ENCODE data around the gene BRD9.
"Not testable (repeated sequence)": the region's sequence is repeated elsewhere in the genome, so short reads cannot be mapped to it uniquely, and the experiment has no call there.

BRD9 gene

DNA sequence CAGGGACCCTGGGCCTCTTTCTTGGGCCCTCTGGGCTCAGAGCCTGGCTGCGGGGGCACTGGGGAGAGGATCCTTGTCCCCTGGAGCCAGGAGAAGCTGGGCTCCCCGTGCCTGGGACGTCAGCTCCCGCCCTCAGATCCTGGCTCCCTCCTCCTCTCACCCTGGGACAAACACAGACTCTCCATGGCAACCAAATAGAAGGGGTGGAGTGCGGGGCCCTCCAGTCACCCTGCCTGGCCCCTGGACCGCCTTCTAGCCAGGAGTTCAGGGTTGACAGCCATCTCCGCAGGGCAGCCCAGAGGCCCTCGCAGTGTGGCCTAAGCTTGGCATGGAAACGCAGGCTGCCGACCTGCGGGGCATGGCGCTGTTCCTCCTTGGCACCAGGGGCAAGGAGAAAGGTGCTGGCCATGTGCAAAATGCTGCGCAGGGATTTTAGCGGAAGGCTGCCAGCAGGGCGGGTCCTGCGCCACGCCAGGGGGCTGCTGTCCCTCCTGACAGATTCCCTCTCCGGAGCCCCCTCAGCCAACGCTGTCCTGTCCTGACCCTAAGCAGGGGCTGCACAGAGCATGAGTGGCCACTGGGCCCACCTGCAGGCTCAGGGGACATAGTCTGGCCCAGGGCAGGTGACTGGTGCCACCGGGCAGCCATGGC is 42.8 kb downstream of the BRD9 start:
- CTCF ChIA-PET, result no interaction called here

GRCh38 chr5:848671-849111 is 43.9 kb downstream of the BRD9 start:
- POLR2A ChIA-PET, result no interaction called here
- TF ChIP-seq FOXA1 (IDR thresholded peaks at IDR 0.05), result no peak
- no peak for TF ChIP-seq FOXM1 (IDR thresholded peaks at IDR 0.05; ENCODE audit: borderline replicate concordance)
- TF ChIP-seq SP1 (IDR thresholded peaks at IDR 0.05), result no peak
- TF ChIP-seq, protein P1, sequence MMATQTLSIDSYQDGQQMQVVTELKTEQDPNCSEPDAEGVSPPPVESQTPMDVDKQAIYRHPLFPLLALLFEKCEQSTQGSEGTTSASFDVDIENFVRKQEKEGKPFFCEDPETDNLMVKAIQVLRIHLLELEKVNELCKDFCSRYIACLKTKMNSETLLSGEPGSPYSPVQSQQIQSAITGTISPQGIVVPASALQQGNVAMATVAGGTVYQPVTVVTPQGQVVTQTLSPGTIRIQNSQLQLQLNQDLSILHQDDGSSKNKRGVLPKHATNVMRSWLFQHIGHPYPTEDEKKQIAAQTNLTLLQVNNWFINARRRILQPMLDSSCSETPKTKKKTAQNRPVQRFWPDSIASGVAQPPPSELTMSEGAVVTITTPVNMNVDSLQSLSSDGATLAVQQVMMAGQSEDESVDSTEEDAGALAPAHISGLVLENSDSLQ (IDR thresholded peaks at IDR 0.05), result no peak
- no peak for TF ChIP-seq SUZ12 (IDR thresholded peaks at IDR 0.05)
- TF ChIP-seq ELF4 (IDR thresholded peaks at IDR 0.05), result no peak
- TF ChIP-seq BHLHE40 (IDR thresholded peaks at IDR 0.05; ENCODE audit: borderline replicate concordance), result no peak
- DNase-seq (ENCODE audit: extremely low spot score), result no peak
- CTCF ChIA-PET, result no interaction called here

More for the DNA sequence above, 42.8 kb downstream of the BRD9 start:
- TF ChIP-seq HDGF (IDR thresholded peaks at IDR 0.05; ENCODE audit: borderline replicate concordance) (no peak), L3MBTL2 (conservative IDR thresholded peaks at IDR 0.05) (no peak), ZNF384 (IDR thresholded peaks at IDR 0.05) (no peak), CTBP1 (IDR thresholded peaks at IDR 0.05; ENCODE audit: borderline replicate concordance) (no peak), FOXK2 (IDR thresholded peaks at IDR 0.05) (no peak), BHLHE40 (IDR thresholded peaks at IDR 0.05; ENCODE audit: borderline replicate concordance) (no peak)
- POLR2A ChIA-PET, result no interaction called here
- DNase-seq (ENCODE audit: extremely low spot score), result no peak

- POLR2A ChIA-PET; DNase-seq (ENCODE audit: extremely low spot score): not testable (repeated sequence)
Observed at GRCh38 chr5:847736-848135, 44.9 kb downstream of the BRD9 start.

DNA sequence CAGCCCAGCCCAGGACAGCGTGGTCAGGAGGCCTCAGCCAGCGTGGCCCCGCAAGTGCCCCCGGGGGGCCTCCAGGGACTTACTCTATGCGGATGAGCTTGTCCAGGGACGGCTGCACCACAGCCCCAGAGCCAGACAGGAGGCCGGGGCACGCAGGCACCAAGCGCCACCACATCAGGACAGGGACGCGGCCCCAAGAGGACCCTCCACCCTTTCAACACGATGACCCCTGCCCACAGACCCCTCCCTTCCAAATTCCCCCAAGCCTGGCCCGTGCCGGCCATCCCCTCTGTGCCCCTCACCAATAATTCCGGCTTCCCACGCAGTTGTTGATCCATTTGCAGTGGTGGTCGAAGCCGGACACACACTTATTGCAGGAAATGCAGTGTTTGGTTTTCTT is 45.4 kb downstream of the BRD9 start:
- POLR2A ChIA-PET, result not testable (repeated sequence)

More at GRCh38 chr5:847736-848135, 44.9 kb downstream of the BRD9 start:
- CTCF ChIA-PET, result not testable (repeated sequence)

GRCh38 chr5:846602-847091 is 46.0 kb downstream of the BRD9 start:
- POLR2A ChIA-PET; DNase-seq (ENCODE audit: extremely low spot score); CTCF ChIA-PET: not testable (repeated sequence)

More for the DNA sequence above, 45.4 kb downstream of the BRD9 start:
- CTCF ChIA-PET; DNase-seq (ENCODE audit: extremely low spot score): not testable (repeated sequence)

DNA sequence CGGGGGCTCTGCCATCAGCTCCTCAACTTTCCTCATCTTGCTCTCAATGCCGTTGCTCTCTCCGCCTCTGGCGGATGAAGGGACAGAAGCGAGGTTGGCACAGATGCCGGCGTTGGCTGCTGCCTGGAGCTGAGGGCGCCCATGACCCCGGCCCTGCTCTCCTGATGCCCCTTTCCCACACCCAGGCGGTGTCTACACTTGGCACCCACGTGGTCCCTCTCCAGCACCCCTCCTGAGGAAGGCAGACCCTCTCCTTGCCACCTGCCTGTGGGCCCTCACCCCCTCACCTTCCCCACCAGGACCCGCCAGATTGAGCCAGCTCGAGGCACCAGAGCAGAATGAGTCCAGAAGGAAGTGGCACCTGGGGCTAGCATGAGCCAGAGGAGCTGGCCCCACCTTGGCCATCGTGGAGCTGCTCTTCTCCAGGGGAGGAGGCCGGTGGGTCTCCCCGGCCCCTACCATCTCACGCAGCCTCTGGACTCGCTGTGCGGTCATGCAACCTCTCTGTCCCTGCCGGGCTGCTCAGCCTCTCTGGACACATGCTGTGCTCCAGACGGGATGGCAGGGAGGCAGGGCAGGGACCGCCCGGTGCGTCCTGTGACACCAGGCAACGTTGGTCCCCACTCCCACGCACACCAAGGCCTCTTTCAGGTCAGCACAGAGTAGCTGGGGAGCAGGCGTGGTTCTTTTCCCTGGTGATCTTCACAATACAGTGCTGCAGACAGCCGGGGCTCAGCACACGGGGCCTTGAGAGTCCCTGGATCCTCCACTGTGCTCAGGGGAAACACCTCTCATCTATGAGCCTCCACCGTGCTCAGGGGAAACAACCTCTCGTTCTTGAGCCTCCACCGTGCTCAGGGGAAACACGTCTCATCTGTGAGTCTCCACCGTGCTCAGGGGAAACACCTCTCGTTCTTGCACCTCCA is 46.7 kb downstream of the BRD9 start:
- CTCF ChIA-PET; POLR2A ChIA-PET; DNase-seq (ENCODE audit: extremely low spot score): not testable (repeated sequence)

- DNase-seq (ENCODE audit: extremely low spot score); CTCF ChIA-PET; POLR2A ChIA-PET: not testable (repeated sequence)
Observed at GRCh38 chr5:845031-845675, 47.4 kb downstream of the BRD9 start.

DNA sequence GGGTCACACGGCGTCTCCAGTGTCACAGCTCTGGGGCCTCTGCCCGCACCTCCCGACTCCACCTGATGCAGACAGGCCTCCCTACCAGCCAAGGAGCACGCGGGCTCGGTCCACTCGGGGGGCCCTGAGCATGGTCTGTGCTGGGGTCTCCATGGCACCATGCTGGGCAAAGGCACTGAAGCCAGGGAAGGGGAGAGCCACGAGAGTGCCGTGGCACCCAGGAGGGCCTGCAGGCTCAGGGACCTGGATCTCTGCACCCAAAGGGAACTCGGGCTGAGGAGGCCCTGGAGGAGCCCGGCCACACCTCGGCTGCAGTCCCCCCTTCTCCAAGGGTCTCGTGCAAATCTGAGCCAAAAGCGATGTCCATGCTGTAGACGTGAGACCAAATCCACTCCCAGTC is 48.2 kb downstream of the BRD9 start:
- POLR2A ChIA-PET; DNase-seq (ENCODE audit: extremely low spot score); CTCF ChIA-PET: not testable (repeated sequence)

GRCh38 chr5:843926-844325 is 48.7 kb downstream of the BRD9 start:
- DNase-seq (ENCODE audit: extremely low spot score); POLR2A ChIA-PET; CTCF ChIA-PET: not testable (repeated sequence)

DNA sequence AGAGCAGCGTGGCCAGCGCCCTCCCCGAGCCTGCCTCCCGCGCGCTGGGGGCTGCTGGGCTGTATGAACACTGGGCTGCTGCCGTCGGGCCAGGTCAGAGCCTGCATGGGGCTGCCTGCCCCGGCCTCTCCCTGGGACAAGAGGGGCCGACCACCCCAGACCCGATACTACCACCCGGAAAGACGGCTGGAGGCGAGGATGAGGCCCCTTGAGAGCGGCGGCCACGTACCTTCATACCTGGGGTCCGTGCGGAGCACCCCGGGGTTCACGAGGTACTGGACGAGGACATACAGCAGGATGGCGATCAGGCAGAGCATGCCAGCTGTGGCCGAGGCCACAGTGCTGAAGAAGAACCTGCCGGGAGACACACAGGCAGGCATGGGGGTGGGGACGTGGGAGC is 49.2 kb downstream of the BRD9 start:
- DNase-seq (ENCODE audit: extremely low spot score); POLR2A ChIA-PET; CTCF ChIA-PET: not testable (repeated sequence)

DNA sequence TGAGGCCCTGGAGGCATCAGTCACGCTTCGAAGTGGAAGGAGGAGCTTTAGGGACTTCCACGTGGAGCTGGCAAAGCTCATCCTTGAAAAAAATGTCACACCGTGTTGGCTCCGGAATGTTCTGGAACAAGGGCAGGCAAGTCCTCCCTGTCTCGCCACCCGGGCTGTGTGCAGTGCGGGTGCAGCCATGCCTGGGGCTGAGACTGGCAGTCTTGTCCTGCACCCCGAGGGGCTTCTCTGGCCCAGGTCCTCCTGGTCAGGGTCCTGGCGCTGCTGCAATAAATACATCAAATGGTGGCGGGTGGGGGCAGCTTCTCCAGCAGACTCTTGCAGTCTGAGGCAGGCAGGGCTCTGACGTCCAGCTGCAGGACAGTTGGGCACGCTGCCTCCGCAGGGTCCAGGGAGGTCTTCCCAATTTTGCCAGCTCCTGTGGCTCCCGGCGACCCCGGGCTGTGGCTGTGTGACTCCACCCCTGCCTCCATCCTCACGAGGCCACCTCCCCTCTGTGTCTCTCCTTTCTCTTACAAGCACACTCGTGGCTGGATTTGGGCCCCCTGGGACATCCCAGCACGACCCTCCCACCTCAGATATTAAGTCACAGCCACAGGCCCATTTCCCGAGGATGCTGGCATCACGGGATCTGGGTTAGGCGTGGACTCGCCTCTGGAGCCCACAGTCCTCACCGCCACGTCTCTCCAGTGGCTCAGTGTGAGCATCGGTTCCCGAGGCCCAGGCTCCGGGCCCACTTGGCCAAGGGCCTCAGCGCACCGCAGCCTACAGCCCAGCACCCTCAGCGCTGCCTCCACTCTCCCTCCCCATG is 50.0 kb downstream of the BRD9 start:
- POLR2A ChIA-PET; CTCF ChIA-PET; DNase-seq (ENCODE audit: extremely low spot score): not testable (repeated sequence)

- CTCF ChIA-PET; POLR2A ChIA-PET; DNase-seq (ENCODE audit: extremely low spot score): not testable (repeated sequence)
Observed at GRCh38 chr5:841531-842401, 50.8 kb downstream of the BRD9 start.

DNA sequence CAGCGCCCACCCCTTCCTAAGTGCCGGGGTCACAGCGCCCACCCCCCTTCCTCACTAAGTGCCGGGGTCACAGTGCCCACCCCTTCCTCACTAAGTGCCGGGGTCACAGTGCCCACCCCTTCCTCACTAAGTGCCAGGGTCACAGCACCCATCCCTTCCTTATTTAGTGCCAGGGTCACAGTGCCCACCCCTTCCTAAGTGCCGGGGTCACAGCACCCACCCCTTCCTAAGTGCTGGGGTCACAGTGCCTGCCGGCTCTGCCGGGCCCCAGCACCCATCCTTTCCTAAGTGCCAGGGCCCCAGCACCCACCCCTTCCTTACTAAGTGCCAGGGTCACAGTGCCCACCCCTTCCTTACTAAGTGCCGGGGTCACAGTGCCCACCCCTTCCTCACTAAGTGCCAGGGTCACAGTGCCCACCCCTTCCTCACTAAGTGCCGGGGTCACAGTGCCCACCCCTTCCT is 51.6 kb downstream of the BRD9 start:
- POLR2A ChIA-PET; DNase-seq (ENCODE audit: extremely low spot score); CTCF ChIA-PET: not testable (repeated sequence)

All from HEK293T (cell line).